Mucosa of rectum (tissue), 2 donors: ENCODE measurements around the gene PPARA.
A peak's percentile ranks its signal among the peaks of the same experiment; 100 is the strongest.
"Not testable (repeated sequence)": the region's sequence is repeated elsewhere in the genome, so short reads cannot be mapped to it uniquely, and the experiment has no call there.

Experiments used
- H3K27ac ChIP-seq, 2 donors: one replicate each; pipeline ENCODE4 v1.7.0; 2013; ENCODE audit warnings: inconsistent platforms in 2 of 2, low read depth in 2 of 2, low read length in 2 of 2
- H3K27me3 ChIP-seq, 2 donors: one replicate each; pipeline ENCODE4 v1.7.0; 2013; ENCODE audit warnings: low read length in 2 of 2; ENCODE audit not compliant: control insufficient read depth in 2 of 2, insufficient read depth in 2 of 2
- H3K36me3 ChIP-seq, 2 donors: one replicate each; pipeline ENCODE4 v1.7.0; 2013; ENCODE audit warnings: low read length in 2 of 2; ENCODE audit not compliant: control insufficient read depth in 2 of 2, insufficient read depth in 2 of 2
- H3K4me1 ChIP-seq, 2 donors: one replicate each; pipeline ENCODE4 v1.7.0; 2013; ENCODE audit warnings: low read length in 2 of 2, mild to moderate bottlenecking in 1 of 2; ENCODE audit not compliant: control insufficient read depth in 2 of 2, insufficient read depth in 2 of 2
- H3K4me3 ChIP-seq, 2 donors: one replicate each; pipeline ENCODE4 v1.7.0; 2013; ENCODE audit warnings: low read length in 2 of 2
- H3K9ac ChIP-seq, 2 donors: one replicate each; pipeline ENCODE4 v1.7.0; 2013; ENCODE audit warnings: low read length in 2 of 2, low read depth in 1 of 2, mild to moderate bottlenecking in 1 of 2
- H3K9me3 ChIP-seq, 2 donors: one replicate each; pipeline ENCODE4 v1.7.0; 2013; ENCODE audit warnings: low read length in 2 of 2; ENCODE audit not compliant: control insufficient read depth in 2 of 2
- donor health status: healthy.
- donor health status: Normal muscosa, but diverticular disease.

PPARA gene

DNA sequence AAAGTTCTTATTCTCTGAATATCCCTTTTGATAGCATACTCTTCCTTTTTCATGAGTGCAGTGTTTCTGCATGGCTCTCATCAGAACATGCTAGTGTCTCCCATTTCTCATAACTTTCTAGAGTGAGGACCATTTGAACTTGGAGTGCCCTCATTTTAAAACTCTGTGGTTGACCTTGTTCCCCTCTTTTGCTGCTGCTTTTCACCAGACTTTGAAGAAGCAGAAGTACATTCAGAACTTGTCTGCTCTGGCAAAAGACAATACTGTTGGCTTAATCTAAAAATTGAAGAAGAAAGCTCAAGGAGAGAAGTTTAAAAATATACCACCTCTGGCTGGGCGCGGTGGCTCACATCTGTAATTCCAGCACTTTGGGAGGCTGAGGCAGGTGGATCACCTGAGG is 35.0 kb downstream of the PPARA start:
- Histone ChIP-seq H3K4me1 (peaks cover 2 to 3% of the 10 kb centered on the region in 2 donors), H3K36me3 (peaks cover 26 to 44% of the 10 kb centered on the region in 2 donors)

DNA sequence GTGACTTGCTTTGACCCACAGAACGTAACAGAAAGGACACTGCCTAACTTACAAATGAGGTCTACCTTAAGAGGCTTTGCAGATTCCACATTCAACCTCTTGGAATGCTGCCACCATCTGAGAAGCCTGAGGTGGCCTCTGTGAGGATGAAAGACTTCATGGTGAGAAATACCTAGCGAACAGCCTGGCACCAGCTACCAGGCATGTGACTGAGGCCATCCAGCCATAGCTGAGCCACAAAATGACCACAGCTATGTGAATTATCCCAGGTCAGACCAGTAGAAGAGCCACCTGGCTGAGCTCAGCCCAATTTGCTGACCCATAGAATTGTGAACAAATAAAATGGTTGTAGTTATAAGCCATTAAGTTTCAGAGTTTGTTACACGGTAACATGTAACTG is 37.5 kb downstream of the PPARA start:
- Histone ChIP-seq H3K36me3 (peaks cover 15 to 31% of the 10 kb centered on the region in 2 donors), H3K27me3 (no peaks in the 10 kb centered on the region), H3K4me1 (peaks cover 16 to 19% of the 10 kb centered on the region in 2 donors), H3K9ac (no peak overlapping the region), H3K27ac (no peak overlapping the region), H3K9me3 (no peaks in the 10 kb centered on the region), H3K4me3 (no peak overlapping the region)

More for the DNA sequence above, 35.0 kb downstream of the PPARA start:
- H3K27ac ChIP-seq: no peak overlapping the region
- no peaks in the 10 kb centered on the region for H3K27me3 ChIP-seq
- peaks cover 5 to 10% of the 10 kb centered on the region in 2 donors for H3K9me3 ChIP-seq
- H3K4me3 ChIP-seq: no peak overlapping the region
- no peak overlapping the region for H3K9ac ChIP-seq

DNA sequence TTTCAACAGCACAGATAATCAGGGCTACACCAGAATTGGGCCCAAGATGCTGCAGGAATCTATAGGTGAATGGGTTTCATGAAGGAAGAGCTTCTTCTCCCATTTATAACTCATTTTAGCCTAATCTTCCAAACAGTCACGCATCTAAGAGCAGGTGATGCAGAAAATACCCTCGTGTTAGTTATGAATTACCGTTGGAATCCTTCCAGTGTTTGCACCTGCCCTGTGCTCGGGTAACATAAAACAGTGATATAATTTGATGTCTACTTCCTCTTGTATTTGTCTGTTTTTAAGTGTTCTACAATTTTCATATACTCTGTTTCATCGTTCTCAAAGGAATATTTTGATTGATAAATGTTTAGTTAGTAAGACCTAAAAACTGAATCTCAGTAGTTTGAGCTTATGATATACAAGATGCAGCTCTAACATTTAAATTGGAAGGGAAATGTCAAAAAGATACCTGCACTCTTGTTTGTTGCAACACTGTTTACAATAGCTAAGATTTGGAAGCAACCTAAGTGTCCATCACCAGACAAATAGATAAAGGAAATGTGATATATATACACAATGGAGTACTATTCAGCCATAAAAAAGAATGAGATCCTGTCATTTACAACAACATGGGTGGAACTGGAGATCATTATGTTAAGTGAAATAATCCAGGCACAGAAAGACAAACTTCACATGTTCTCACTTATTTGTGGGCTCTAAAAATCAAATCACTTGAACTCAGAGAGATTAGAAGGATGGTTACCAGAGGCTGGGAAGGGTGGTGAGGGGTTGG is 42.1 kb downstream of the PPARA start:
- peak overlapping the region; percentile 78 to 81 for H3K27ac ChIP-seq

DNA sequence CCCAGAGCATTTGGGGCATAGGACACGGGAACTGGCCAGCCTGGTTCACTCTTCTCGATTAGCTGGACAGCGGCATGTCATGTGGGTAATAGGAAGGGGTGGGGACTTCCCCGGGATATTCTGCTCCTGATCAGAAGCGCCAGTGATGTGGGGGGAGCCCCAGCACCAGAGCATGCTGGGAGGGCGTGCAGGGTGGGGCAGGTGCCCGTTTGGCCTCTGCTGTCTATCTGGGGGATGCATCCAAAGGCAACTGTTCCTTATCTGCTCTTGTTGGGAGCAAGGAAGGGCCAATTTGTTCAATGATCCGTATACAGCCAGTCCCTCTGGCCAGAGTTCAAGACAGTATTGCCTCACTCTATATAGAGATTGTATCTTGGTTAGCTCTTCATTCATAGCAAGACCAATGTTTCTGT is 43.6 kb downstream of the PPARA start:
- Histone ChIP-seq H3K9ac (peak overlapping the region in 1 of 2 donors; percentile 52), H3K27ac (peak overlapping the region; percentile 56 to 75), H3K36me3 (peaks cover 2 to 5% of the 10 kb centered on the region in 2 donors), H3K27me3 (no peaks in the 10 kb centered on the region), H3K9me3 (no peaks in the 10 kb centered on the region), H3K4me1 (peaks cover 37 to 50% of the 10 kb centered on the region in 2 donors), H3K4me3 (no peak overlapping the region)

More for the DNA sequence above, 42.1 kb downstream of the PPARA start:
- no peaks in the 10 kb centered on the region for H3K27me3 ChIP-seq
- H3K36me3 ChIP-seq: peaks cover 7 to 12% of the 10 kb centered on the region in 2 donors
- peak overlapping the region in 1 of 2 donors; percentile 51 for H3K9ac ChIP-seq
- H3K4me1 ChIP-seq: peaks cover 37 to 49% of the 10 kb centered on the region in 2 donors
- no peaks in the 10 kb centered on the region for H3K9me3 ChIP-seq
- H3K4me3 ChIP-seq: peak overlapping the region in 1 of 2 donors; percentile 7

DNA sequence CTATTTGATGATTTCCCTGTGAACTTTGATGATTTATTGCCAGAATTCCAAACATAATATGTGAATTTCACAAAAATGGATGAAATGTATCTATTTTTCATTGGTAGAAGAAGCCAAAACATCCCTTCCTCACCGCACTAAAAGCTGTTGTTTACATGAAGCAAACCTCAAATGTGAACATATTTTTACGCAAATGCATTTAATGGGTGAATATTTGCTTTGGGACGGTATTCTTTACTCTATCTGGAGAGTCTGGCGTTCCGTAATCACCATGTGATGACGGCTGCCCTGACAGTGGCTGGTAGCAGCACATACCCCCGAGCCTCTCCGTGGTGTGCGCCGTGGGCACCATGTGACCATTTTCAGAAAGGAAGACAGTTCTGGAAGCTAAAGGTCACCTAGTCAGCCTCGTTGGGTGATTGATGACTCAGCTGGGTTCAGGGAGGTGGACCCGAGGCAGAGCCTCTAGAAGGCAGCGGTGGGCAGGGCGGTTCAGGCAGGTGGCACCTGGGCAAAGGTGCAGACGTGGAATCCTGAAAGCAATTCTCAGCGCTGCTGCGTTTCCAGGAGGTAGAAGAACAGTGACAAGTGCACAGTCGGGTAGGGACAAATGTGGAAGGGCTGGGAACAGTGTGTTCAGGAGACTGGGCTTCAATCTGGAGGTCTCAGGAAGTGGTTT is 45.3 kb downstream of the PPARA start:
- Histone ChIP-seq H3K36me3 (peaks cover 13 to 15% of the 10 kb centered on the region in 2 donors), H3K27me3 (no peaks in the 10 kb centered on the region), H3K4me3 (peak overlapping the region; percentile 4 to 12), H3K27ac (peak overlapping the region; percentile 82 to 90), H3K9ac (peak overlapping the region; percentile 14 to 66), H3K9me3 (no peaks in the 10 kb centered on the region), H3K4me1 (peaks cover 37 to 47% of the 10 kb centered on the region in 2 donors)

DNA sequence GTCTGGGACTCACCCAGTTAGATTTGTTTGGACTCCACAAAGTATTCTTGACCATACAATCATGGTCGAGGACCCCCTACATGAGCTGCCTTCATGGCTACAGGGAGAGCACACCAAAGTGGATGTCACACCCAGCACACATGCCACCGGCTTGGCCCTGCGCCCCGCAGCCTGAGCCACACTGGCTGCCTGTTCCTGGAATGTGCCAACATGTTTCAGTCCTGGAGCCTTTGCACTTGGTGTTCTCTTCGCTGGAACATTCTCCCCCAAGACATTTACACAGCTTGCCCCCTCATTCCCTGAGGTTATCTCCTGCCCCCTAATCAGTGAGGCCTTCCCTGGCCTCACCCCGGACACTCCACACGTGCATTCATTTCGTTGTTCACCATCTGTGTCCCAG is 46.0 kb downstream of the PPARA start:
- Histone ChIP-seq H3K9ac (peak overlapping the region; percentile 14 to 66), H3K36me3 (peaks cover 13 to 15% of the 10 kb centered on the region in 2 donors), H3K27ac (peak overlapping the region; percentile 82 to 90), H3K4me1 (peaks cover 37 to 44% of the 10 kb centered on the region in 2 donors), H3K9me3 (no peaks in the 10 kb centered on the region), H3K4me3 (no peak overlapping the region), H3K27me3 (no peaks in the 10 kb centered on the region)

DNA sequence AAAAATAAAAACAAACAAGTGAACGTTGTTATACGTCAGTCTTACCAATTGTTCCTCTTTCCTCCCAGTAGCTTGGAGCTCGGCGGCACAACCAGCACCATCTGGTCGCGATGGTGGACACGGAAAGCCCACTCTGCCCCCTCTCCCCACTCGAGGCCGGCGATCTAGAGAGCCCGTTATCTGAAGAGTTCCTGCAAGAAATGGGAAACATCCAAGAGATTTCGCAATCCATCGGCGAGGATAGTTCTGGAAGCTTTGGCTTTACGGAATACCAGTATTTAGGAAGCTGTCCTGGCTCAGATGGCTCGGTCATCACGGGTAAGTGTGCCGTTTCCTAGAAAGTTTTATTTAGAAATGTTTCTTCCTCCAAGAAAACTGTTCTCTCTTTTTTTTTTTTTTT is 47.9 kb downstream of the PPARA start:
- H3K36me3 ChIP-seq: peaks cover 13 to 15% of the 10 kb centered on the region in 2 donors
- no peaks in the 10 kb centered on the region for H3K9me3 ChIP-seq
- peaks cover 42 to 52% of the 10 kb centered on the region in 2 donors for H3K4me1 ChIP-seq
- H3K27me3 ChIP-seq: no peaks in the 10 kb centered on the region
- H3K4me3 ChIP-seq: no peak overlapping the region
- H3K27ac ChIP-seq: no peak overlapping the region
- H3K9ac ChIP-seq: no peak overlapping the region

DNA sequence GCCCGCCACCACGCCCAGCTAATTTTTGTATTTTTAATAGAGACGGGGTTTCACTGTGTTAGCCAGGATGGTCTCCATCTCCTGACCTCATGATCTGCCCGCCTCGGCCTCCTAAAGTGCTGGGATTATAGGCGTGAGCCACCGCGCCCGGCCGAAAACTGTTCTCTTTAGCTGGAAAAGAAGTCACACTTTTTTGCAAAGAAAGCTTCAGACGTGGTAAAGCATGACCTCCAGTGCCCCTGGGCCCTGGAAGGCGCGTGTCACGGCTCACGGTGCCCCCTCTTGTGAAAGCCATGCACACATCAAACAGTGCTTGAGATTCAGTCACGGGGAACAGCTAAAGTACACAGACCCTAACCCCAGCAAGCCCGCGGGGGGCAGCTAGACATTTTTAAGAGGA is 48.5 kb downstream of the PPARA start:
- H3K4me1 ChIP-seq: peaks cover 42 to 53% of the 10 kb centered on the region in 2 donors
- H3K27ac ChIP-seq, H3K9me3 ChIP-seq, H3K4me3 ChIP-seq, H3K27me3 ChIP-seq, H3K9ac ChIP-seq: not testable (repeated sequence)
- H3K36me3 ChIP-seq: peaks cover 13 to 15% of the 10 kb centered on the region in 2 donors

DNA sequence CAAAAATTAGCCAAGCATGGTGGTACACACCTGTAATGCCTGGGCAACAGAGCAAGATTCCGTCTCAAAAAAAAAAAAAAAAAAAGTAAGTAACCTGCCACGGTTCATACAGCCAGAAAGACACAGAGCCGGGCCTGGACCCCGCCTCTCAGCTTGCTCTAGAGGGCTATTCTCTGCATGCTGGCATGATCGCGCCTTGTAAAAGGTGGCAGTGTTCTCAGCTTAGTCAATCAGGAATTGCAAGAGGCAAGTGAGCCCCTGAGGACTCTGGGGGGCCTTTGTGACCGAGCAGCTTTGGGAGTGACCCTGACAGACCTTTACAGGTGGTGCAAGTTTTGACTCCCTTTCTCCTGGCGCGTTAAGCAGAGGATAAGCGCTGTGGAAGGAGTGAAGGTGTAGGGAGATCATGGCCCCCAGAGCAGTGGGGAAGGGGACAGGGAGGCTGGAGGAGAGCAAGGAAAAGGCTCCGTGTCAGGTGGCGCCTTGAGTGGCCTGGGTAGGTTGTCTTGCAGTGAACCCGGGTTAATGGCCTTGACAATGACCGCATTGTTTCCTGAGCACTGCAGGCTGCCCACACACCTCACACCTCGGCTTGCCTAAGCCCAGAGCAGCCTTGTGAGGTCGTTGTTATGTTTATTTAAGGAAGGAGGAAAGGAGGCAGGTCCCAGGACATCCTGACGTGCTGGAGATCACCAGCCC is 50.9 kb downstream of the PPARA start:
- Histone ChIP-seq H3K27ac (peak overlapping the region; percentile 90 to 95), H3K4me1 (peaks cover 34 to 46% of the 10 kb centered on the region in 2 donors), H3K36me3 (peaks cover 13 to 15% of the 10 kb centered on the region in 2 donors), H3K9me3 (no peaks in the 10 kb centered on the region), H3K9ac (peak overlapping the region; percentile 56 to 63), H3K27me3 (no peaks in the 10 kb centered on the region), H3K4me3 (no peak overlapping the region)
